AG09319 (cell line): ENCODE results near the gene KIF2C.
"Not testable (repeated sequence)": the region's sequence is repeated elsewhere in the genome, so short reads cannot be mapped to it uniquely, and the experiment has no call there.

Source experiments
- DNase-seq: peaks from one replicate; pipeline ENCODE4 v3.0.0-alpha.2; 2010; ENCODE audit warnings: low read depth; ENCODE audit errors: extremely low read depth
- TF ChIP-seq, protein P1 (sequence below): IDR thresholded peaks from 2 replicates; pipeline ENCODE4 v1.5.1; 2011; ENCODE audit warnings: low read depth, mild to moderate bottlenecking, inconsistent platforms, low read length, moderate library complexity

Gene KIF2C

DNA sequence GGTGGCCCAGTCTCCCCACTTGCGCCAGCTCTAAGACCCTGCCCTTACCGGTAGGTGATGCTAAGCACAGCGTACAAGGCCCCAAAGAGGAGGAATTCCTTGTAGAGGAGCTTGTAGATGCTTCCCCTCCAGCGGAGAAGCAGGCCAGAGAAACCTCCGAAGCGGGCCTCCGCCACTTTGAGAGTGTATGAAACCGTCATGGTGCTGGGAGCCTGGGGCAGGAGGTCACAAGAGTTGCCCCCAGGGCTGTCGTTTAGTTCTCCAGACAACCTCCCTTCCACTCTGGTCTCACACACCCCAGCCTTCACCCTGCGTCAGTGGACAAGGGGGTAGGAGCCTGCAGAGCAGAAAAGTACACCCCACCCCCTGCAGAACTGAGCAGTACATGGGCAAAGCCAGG, 47.9 kb downstream of the KIF2C start:
- TF ChIP-seq, protein P1, sequence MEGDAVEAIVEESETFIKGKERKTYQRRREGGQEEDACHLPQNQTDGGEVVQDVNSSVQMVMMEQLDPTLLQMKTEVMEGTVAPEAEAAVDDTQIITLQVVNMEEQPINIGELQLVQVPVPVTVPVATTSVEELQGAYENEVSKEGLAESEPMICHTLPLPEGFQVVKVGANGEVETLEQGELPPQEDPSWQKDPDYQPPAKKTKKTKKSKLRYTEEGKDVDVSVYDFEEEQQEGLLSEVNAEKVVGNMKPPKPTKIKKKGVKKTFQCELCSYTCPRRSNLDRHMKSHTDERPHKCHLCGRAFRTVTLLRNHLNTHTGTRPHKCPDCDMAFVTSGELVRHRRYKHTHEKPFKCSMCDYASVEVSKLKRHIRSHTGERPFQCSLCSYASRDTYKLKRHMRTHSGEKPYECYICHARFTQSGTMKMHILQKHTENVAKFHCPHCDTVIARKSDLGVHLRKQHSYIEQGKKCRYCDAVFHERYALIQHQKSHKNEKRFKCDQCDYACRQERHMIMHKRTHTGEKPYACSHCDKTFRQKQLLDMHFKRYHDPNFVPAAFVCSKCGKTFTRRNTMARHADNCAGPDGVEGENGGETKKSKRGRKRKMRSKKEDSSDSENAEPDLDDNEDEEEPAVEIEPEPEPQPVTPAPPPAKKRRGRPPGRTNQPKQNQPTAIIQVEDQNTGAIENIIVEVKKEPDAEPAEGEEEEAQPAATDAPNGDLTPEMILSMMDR: no peak
- DNase-seq: no peak

DNA sequence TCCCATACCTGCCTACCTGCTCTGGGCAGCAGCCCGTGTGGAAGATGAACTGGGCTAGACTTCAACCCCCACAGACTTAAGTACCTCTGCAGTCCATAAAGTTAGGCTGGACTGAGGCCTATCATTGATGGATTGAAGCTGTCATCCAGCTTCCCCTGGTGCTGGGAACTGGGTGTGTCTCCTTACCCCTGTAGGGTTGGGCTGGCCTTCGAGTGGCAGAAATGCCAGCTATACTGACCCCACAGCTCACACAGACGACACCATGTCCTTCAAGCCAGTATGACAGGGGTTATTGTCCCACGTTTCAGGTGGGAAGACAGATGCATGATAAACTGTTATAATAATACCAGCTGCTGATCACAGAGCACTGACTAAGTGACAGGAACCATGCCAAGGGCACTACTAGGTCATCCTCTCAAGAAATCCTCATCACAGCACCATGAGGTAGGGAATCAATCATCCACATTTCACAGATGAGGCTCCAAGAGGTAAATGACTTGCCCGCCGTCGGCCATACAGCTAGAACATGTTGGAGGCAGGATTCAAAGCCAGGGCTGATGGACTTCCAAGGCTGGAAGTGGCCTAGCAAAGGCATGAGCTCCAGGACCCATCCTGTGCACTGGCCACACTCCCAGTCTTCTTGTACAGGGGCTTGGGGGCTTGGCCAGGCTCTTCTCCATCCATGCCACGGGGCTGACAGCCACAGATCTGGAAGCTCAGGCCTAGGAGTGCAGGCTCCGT, 48.7 kb downstream of the KIF2C start, which contains the start of gene BEST4:
TSS of gene BEST4 (minus strand) at position 51 of the 741 bp plus-strand sequence. CDS start 465 bp downstream, outside the sequence.
- DNase-seq: no peak
- TF ChIP-seq, protein P1: no peak

DNA sequence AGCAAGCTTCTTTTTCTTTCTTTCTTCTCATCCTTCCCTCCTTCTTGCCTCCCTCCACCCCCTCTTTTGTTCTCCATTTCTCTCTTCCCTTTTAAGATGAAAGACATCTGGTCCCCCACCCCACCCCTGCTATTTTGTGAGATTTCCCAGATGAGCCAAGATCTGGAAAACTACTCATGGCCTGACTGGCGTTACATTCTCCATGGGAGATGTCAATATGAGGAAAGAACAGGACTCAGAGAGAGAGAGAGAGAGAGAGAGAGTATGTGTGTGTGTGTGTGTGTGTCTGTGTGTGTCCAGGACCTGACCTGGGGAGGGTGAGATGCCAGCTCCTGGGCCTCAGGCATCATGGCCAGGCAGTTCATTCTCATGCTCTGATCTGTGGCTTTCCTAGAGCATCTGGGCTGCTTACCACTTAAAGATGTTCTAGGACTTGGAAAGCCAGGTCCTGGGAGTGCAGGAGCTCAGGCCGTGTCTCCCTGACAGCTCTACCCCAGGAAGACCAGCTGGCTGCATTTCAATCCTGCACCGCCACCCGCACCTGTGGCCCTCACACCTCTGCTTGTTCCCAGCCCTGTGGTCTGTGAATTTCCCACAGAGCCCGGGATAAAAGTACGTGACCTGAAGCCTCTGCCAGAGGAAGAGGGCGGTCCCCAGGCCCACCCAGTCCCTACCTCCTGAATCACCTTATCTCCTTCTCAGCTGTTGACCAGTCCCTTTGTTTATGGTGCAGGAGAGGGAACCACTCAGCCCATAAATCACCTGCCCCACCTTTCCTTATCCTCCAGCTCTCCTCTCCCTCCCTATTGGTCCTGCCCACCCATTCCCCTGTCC, 51.5 kb downstream of the KIF2C start:
- no peak for DNase-seq
- TF ChIP-seq, protein P1: no peak

DNA sequence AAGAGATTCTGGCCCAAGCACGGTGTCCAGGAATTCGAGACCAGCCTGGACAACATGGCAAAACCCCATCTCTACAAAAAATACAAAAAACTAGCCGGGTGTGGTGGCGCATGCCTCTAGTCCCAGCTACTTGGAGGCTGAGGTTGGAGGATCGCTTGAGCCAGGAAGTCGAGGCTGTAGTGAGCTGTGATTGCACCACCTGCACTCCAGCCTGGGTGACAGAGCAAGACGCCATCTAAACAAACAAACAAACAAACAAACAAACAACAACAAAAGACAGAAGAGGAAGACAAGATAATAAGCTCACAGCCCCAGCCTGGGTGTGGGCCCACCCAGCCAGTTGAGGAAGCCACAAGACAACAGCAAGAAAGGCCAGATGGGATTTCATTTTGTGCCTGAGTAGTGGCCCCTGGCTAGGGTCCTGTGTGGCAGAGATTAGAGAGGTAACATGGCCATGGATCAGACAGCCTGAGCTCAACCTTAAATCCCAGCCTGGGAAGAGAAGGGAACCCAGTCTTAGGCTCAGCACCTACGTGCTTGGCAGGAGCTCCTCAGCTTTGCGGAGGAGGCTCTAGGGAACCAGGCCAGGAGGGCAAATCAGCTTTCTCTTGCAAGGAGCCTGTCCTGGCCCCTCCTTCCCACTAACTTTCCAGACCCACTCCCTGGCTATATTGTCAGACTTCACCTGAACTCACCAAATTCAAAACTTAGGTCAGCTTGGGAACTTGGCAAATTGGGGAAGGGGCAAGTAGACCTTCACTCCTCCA, 53.3 kb downstream of the KIF2C start:
- no peak for DNase-seq
- TF ChIP-seq, protein P1: no peak

DNA sequence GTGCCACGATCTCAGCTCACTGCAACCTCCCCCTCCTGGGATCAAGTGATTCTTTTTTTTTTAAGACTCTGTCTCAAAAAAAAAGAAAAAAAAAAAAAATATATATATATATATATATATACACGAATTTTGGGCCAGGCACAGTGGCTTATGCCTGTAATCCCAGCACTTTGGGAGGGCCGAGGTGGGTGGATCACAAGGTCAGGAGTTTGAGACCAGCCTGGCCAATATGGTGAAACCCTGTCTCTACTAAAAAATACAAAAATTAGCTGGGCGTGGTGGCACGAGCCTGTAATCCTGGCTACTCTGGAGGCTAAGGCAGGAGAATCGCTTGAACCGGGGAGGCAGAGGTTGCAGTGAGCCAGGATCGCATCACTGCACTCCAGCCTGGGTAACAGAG, 58.2 kb downstream of the KIF2C start:
- not testable (repeated sequence) for DNase-seq

DNA sequence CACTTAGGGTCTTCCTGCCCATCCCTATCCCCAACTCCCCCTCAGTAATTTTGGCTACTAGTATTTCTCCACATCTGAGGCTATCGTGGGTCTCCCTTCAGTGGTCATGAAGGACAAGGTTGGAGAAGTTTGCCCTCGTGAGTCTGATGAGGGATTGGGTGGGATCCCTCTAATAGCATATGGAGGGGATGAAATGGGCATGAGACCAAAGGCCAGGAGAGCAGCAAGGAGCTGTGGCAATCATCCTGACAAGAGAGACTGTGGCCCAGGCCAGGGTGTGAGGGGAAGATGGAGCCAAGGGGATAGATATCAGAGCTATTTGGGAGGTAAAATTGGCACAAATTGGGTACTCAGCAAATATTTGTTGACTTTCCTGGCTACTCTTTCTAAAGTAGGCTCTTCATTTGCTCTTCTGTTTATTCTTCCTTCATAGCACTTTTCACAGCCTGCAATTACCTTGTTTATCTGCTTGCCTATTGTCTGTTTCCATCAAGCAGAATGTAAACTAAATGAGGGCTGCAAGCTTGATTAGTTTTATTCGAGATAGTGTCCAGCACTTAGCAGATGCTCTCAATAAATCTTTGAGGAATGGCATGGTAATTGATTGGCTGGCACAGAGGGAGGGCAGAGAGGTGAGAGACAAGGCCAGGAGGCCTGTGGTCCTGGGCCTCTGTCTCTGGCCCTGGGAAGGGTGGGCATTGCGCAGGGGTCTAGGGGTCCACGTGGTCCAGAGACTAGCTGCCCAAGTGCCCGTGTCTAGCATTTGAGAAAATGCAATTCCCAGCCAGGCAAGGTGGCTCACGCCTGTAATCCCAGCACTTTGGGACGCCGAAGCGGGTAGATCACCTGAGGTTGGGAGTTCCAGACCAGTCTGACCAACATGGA, 59.1 kb downstream of the KIF2C start:
- TF ChIP-seq, protein P1: no peak
- no peak for DNase-seq
